IPS-20b (cell line): ENCODE data around the gene OR8J1.
"Not testable (repeated sequence)": the region's sequence is repeated elsewhere in the genome, so short reads cannot be mapped to it uniquely, and the experiment has no call there.

Experiments used
- H3K27ac ChIP-seq: one replicate; pipeline ENCODE4 v1.5.1; 2013; ENCODE audit warnings: low read length
- H3K27me3 ChIP-seq: 2 replicates; pipeline ENCODE4 v1.6.1; 2013; ENCODE audit warnings: mild to moderate bottlenecking, low read length, inconsistent platforms; ENCODE audit not compliant: insufficient read depth
- H3K36me3 ChIP-seq: 2 replicates; pipeline ENCODE4 v1.6.1; 2013; ENCODE audit warnings: low read depth, mild to moderate bottlenecking, inconsistent platforms, low read length, moderate library complexity; ENCODE audit not compliant: insufficient read depth
- H3K4me1 ChIP-seq: 2 replicates; pipeline ENCODE4 v1.6.1; 2013; ENCODE audit warnings: mild to moderate bottlenecking, control low read depth, inconsistent platforms, low read length, moderate library complexity; ENCODE audit not compliant: insufficient read depth
- H3K4me3 ChIP-seq: 2 replicates; pipeline ENCODE4 v1.5.1; 2013; ENCODE audit warnings: mild to moderate bottlenecking, low read length, inconsistent platforms
- H3K9ac ChIP-seq: 2 replicates; pipeline ENCODE4 v1.6.1; 2013; ENCODE audit warnings: low read depth, mild to moderate bottlenecking, inconsistent platforms, low read length, moderate library complexity
- H3K9me3 ChIP-seq: 2 replicates; pipeline ENCODE4 v1.6.1; 2013; ENCODE audit warnings: mild to moderate bottlenecking, low read depth, low read length, inconsistent platforms; ENCODE audit not compliant: insufficient read depth

OR8J1 gene

GRCh38 chr11:56353991-56354390, at the start of gene OR8J1:
Gene OR8J1 (plus strand): TSS chr11:56354291. CDS start chr11:56360247, 5,956 bp downstream.
- H3K27ac ChIP-seq: no peak within 1 kb of the TSS
- H3K27me3 ChIP-seq: no peaks in the 10 kb centered on the region
- no peaks in the 10 kb centered on the region for H3K4me1 ChIP-seq

GRCh38 chr11:56307836-56308235, 46.3 kb upstream of the OR8J1 start:
- H3K4me1 ChIP-seq: no peaks in the 10 kb centered on the region
- no peak overlapping the region for H3K9ac ChIP-seq
- H3K4me3 ChIP-seq: no peak overlapping the region
- 0 out of 2 replicates have a peak, but pooled peaks cover 3% of the 10 kb centered on the region for H3K9me3 ChIP-seq
- H3K36me3 ChIP-seq: no peaks in the 10 kb centered on the region
- no peak overlapping the region for H3K27ac ChIP-seq
- no peaks in the 10 kb centered on the region for H3K27me3 ChIP-seq

More at GRCh38 chr11:56353991-56354390, at the start of gene OR8J1:
- H3K9me3 ChIP-seq: no peaks in the 10 kb centered on the region
- no peak within 1 kb of the TSS for H3K4me3 ChIP-seq
- H3K9ac ChIP-seq: no peak within 1 kb of the TSS
- no peaks in the 10 kb centered on the region for H3K36me3 ChIP-seq

GRCh38 chr11:56314844-56315243, 39.2 kb upstream of the OR8J1 start, which contains the start of gene OR8K3:
Gene OR8K3 (plus strand): TSS chr11:56315144. CDS start chr11:56318307, 3,163 bp downstream.
- no peaks in the 10 kb centered on the region for H3K4me1 ChIP-seq
- no peaks in the 10 kb centered on the region for H3K27me3 ChIP-seq
- no peak within 1 kb of the TSS for H3K4me3 ChIP-seq
- no peaks in the 10 kb centered on the region for H3K9me3 ChIP-seq
- H3K9ac ChIP-seq: no peak within 1 kb of the TSS
- H3K36me3 ChIP-seq: no peaks in the 10 kb centered on the region
- H3K27ac ChIP-seq: no peak within 1 kb of the TSS

GRCh38 chr11:56331861-56332491, 22.1 kb upstream of the OR8J1 start:
- Histone ChIP-seq H3K9ac (no peak overlapping the region), H3K9me3 (peaks cover under 1% of the 10 kb centered on the region; the same call in 1 of the 2 replicates), H3K4me3 (no peak overlapping the region), H3K36me3 (no peaks in the 10 kb centered on the region), H3K27ac (no peak overlapping the region), H3K4me1 (no peaks in the 10 kb centered on the region), H3K27me3 (no peaks in the 10 kb centered on the region)

GRCh38 chr11:56333156-56333555, 20.9 kb upstream of the OR8J1 start:
- Histone ChIP-seq H3K4me1 (peaks cover 8% of the 10 kb centered on the region; the same call in 1 of the 2 replicates), H3K27ac (no peak overlapping the region), H3K9me3 (peaks cover 4% of the 10 kb centered on the region; the same call in 1 of the 2 replicates), H3K36me3 (no peaks in the 10 kb centered on the region), H3K4me3 (no peak overlapping the region), H3K9ac (no peak overlapping the region), H3K27me3 (no peaks in the 10 kb centered on the region)

- no peak overlapping the region for H3K27ac ChIP-seq
- no peaks in the 10 kb centered on the region for H3K36me3 ChIP-seq
- no peak overlapping the region for H3K9ac ChIP-seq
- H3K27me3 ChIP-seq: no peaks in the 10 kb centered on the region
- H3K4me3 ChIP-seq: no peak overlapping the region
- peaks cover 4% of the 10 kb centered on the region; the same call in 1 of the 2 replicates for H3K9me3 ChIP-seq
- peaks cover 8% of the 10 kb centered on the region; the same call in 1 of the 2 replicates for H3K4me1 ChIP-seq
Measured at GRCh38 chr11:56340289-56340688, 13.8 kb upstream of the OR8J1 start.

- no peak within 1 kb of the TSS for H3K27ac ChIP-seq
- H3K27me3 ChIP-seq: no peaks in the 10 kb centered on the region
- no peak within 1 kb of the TSS for H3K9ac ChIP-seq
- no peak within 1 kb of the TSS for H3K4me3 ChIP-seq
- H3K4me1 ChIP-seq: no peaks in the 10 kb centered on the region
- no peaks in the 10 kb centered on the region for H3K9me3 ChIP-seq
- no peaks in the 10 kb centered on the region for H3K36me3 ChIP-seq
Measured at GRCh38 chr11:56345739-56346138, 8.4 kb upstream of the OR8J1 start, which contains the start of gene OR8K1. Gene OR8K1 (plus strand): TSS chr11:56346039. CDS start chr11:56346039, 0 bp downstream.

- H3K27me3 ChIP-seq: no peaks in the 10 kb centered on the region
- H3K4me3 ChIP-seq: no peak within 1 kb of the TSS
- H3K27ac ChIP-seq: no peak within 1 kb of the TSS
- no peak within 1 kb of the TSS for H3K9ac ChIP-seq
- H3K9me3 ChIP-seq: no peaks in the 10 kb centered on the region
- no peaks in the 10 kb centered on the region for H3K36me3 ChIP-seq
- H3K4me1 ChIP-seq: no peaks in the 10 kb centered on the region
Measured at GRCh38 chr11:56375324-56375723, 21.2 kb downstream of the OR8J1 start, which contains the start of gene OR8U1. Gene OR8U1 (plus strand): TSS chr11:56375624. CDS start chr11:56375624, 0 bp downstream.

GRCh38 chr11:56380120-56380519, 26.0 kb downstream of the OR8J1 start:
- Histone ChIP-seq H3K36me3 (no peaks in the 10 kb centered on the region), H3K4me1 (no peaks in the 10 kb centered on the region), H3K27ac (no peak overlapping the region), H3K9me3 (no peaks in the 10 kb centered on the region), H3K4me3 (no peak overlapping the region), H3K27me3 (no peaks in the 10 kb centered on the region), H3K9ac (no peak overlapping the region)

GRCh38 chr11:56394381-56394780, 40.3 kb downstream of the OR8J1 start:
- Histone ChIP-seq H3K36me3 (no peaks in the 10 kb centered on the region), H3K27ac (no peak overlapping the region), H3K27me3 (no peaks in the 10 kb centered on the region), H3K4me1 (no peaks in the 10 kb centered on the region), H3K9me3 (no peaks in the 10 kb centered on the region), H3K9ac (no peak overlapping the region), H3K4me3 (no peak overlapping the region)

GRCh38 chr11:56396047-56396446, 42.0 kb downstream of the OR8J1 start:
- H3K27me3 ChIP-seq: no peaks in the 10 kb centered on the region
- no peaks in the 10 kb centered on the region for H3K9me3 ChIP-seq
- no peak overlapping the region for H3K27ac ChIP-seq
- no peak overlapping the region for H3K9ac ChIP-seq
- no peak overlapping the region for H3K4me3 ChIP-seq
- no peaks in the 10 kb centered on the region for H3K36me3 ChIP-seq
- H3K4me1 ChIP-seq: no peaks in the 10 kb centered on the region

GRCh38 chr11:56401858-56402461, 47.9 kb downstream of the OR8J1 start:
- not testable (repeated sequence) for H3K27me3 ChIP-seq, H3K4me1 ChIP-seq, H3K4me3 ChIP-seq, H3K27ac ChIP-seq, H3K36me3 ChIP-seq, H3K9me3 ChIP-seq, H3K9ac ChIP-seq
